Fibroblast of mammary gland (primary cell): ENCODE results near the gene USP53.
A peak's percentile ranks its signal among the peaks of the same experiment; 100 is the strongest.

Experiments used
- DNase-seq: peaks from one replicate; pipeline ENCODE4 v3.0.0-alpha.2; 2010; ENCODE audit warnings: low read depth
- H3K4me3 ChIP-seq: 2 replicates; pipeline ENCODE4 v1.5.1; 2011; ENCODE audit warnings: low read depth, mild to moderate bottlenecking, low read length, moderate library complexity; ENCODE audit not compliant: control insufficient read depth
- TF ChIP-seq, protein P1 (sequence below): conservative IDR thresholded peaks from 2 replicates; pipeline ENCODE4 v1.5.1; 2011; ENCODE audit warnings: low read depth, low read length, inconsistent platforms; ENCODE audit not compliant: control insufficient read depth, insufficient read depth

Gene USP53

GRCh38 chr4:119189638-119190037 is 22.9 kb upstream of the USP53 start:
- peak; percentile 63 for DNase-seq
- TF ChIP-seq, protein P1, sequence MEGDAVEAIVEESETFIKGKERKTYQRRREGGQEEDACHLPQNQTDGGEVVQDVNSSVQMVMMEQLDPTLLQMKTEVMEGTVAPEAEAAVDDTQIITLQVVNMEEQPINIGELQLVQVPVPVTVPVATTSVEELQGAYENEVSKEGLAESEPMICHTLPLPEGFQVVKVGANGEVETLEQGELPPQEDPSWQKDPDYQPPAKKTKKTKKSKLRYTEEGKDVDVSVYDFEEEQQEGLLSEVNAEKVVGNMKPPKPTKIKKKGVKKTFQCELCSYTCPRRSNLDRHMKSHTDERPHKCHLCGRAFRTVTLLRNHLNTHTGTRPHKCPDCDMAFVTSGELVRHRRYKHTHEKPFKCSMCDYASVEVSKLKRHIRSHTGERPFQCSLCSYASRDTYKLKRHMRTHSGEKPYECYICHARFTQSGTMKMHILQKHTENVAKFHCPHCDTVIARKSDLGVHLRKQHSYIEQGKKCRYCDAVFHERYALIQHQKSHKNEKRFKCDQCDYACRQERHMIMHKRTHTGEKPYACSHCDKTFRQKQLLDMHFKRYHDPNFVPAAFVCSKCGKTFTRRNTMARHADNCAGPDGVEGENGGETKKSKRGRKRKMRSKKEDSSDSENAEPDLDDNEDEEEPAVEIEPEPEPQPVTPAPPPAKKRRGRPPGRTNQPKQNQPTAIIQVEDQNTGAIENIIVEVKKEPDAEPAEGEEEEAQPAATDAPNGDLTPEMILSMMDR, result no peak
- no peak overlapping the region for H3K4me3 ChIP-seq

GRCh38 chr4:119190354-119190753 is 22.2 kb upstream of the USP53 start:
- no peak for DNase-seq
- TF ChIP-seq, protein P1, result no peak
- no peak overlapping the region for H3K4me3 ChIP-seq

DNA sequence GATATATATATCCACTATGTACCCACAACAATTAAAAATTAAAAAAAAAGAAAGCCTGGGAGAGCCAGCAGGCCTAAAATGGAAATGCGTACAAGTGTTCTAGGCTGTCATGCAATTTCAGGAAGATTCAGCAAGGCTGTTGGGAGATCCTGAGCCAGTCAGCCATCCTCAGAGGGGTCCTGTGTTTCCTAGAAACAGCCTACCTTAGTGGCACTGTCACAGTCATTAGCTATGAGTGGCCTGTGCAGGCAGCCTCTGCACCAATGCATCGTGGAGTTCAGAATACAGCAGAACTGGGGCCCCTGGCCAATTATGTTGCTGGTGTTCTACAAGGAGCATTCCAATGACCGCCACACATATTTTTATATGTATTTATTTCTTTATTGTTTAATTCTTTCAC is 21.0 kb upstream of the USP53 start:
- H3K4me3 ChIP-seq, result no peak overlapping the region
- no peak for DNase-seq
- TF ChIP-seq, protein P1, result no peak

GRCh38 chr4:119197772-119198212 is 14.7 kb upstream of the USP53 start:
- TF ChIP-seq, protein P1, result no peak
- DNase-seq, result no peak
- H3K4me3 ChIP-seq, result no peak overlapping the region

- DNase-seq, result no peak
- TF ChIP-seq, protein P1, result no peak
- H3K4me3 ChIP-seq, result no peak overlapping the region
Observed at GRCh38 chr4:119204916-119205315, 7.6 kb upstream of the USP53 start.

- DNase-seq, result no peak
- TF ChIP-seq, protein P1, result no peak
- no peak overlapping the region for H3K4me3 ChIP-seq
Observed at GRCh38 chr4:119205690-119206089, 6.8 kb upstream of the USP53 start.

DNA sequence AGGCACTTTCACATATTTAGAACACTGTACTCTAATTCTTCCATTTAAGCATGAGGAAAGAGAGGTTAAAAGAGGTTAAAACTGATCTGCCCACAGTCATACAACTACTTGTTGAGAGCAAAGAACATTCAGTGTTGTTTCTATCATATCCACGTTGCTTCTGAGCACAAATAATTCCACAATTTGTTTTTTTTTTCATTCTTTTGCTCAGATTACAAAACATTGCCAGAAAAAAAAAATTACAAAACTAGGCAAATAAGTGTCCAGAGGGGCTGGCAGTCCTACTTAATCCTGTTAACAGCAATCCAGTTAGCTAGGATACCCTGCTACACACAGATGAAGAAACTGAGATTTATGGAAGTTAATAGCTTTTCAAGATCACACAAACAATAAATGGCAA is 6.3 kb upstream of the USP53 start:
- no peak for DNase-seq
- H3K4me3 ChIP-seq, result no peak overlapping the region
- TF ChIP-seq, protein P1, result no peak
